GM12865 (cell line): Measurements from ENCODE around the gene PLA2G4B.

Experiments used
- DNase-seq: peaks from one replicate; pipeline ENCODE4 v3.0.0; 2010; ENCODE audit warnings: low read depth
- H3K4me3 ChIP-seq: 2 replicates; pipeline ENCODE4 v1.5.1; 2011; ENCODE audit warnings: mild to moderate bottlenecking, low read depth, low read length, control low read depth
- CTCF ChIP-seq: IDR thresholded peaks from 2 replicates; pipeline ENCODE4 v1.5.1; 2011; ENCODE audit warnings: low read length, control low read depth, low read depth, inconsistent platforms; ENCODE audit not compliant: insufficient read depth; ENCODE audit errors: missing control alignments

The PLA2G4B gene

GRCh38 chr15:41855261-41855961, 16.8 kb downstream of the PLA2G4B start:
- H3K4me3 ChIP-seq = no peak overlapping the region
- TF ChIP-seq CTCF = no peak
- DNase-seq = no peak

- no peak for DNase-seq
- H3K4me3 ChIP-seq = no peak overlapping the region
- TF ChIP-seq CTCF = no peak
Observed at GRCh38 chr15:41856262-41856661, 17.6 kb downstream of the PLA2G4B start.

GRCh38 chr15:41856716-41857115, 18.1 kb downstream of the PLA2G4B start:
- no peak for TF ChIP-seq CTCF
- H3K4me3 ChIP-seq = no peak overlapping the region
- DNase-seq = no peak

GRCh38 chr15:41857316-41857715, 18.7 kb downstream of the PLA2G4B start:
- TF ChIP-seq CTCF = no peak
- no peak overlapping the region for H3K4me3 ChIP-seq

GRCh38 chr15:41858756-41859155, 20.1 kb downstream of the PLA2G4B start:
- TF ChIP-seq CTCF = no peak
- DNase-seq = no peak
- no peak overlapping the region for H3K4me3 ChIP-seq

More at GRCh38 chr15:41857316-41857715, 18.7 kb downstream of the PLA2G4B start:
- DNase-seq = no peak

GRCh38 chr15:41860049-41860828, 21.6 kb downstream of the PLA2G4B start:
- H3K4me3 ChIP-seq = no peak overlapping the region
- DNase-seq = peak; percentile 14
- TF ChIP-seq CTCF = no peak
